Measurements from ENCODE around the gene ZCCHC24. TPM values are rescaled to one million over a fixed set of nuclear protein-coding genes. Genes with fewer than 3 reads are reported as not detected.
A peak's percentile ranks its signal among the peaks of the same experiment; 100 is the strongest.

ZCCHC24 gene
- total and polyA plus RNA-seq, 3 donors from 2014 or later: 27.7 to 38.6 (median 31.3) TPM

DNA sequence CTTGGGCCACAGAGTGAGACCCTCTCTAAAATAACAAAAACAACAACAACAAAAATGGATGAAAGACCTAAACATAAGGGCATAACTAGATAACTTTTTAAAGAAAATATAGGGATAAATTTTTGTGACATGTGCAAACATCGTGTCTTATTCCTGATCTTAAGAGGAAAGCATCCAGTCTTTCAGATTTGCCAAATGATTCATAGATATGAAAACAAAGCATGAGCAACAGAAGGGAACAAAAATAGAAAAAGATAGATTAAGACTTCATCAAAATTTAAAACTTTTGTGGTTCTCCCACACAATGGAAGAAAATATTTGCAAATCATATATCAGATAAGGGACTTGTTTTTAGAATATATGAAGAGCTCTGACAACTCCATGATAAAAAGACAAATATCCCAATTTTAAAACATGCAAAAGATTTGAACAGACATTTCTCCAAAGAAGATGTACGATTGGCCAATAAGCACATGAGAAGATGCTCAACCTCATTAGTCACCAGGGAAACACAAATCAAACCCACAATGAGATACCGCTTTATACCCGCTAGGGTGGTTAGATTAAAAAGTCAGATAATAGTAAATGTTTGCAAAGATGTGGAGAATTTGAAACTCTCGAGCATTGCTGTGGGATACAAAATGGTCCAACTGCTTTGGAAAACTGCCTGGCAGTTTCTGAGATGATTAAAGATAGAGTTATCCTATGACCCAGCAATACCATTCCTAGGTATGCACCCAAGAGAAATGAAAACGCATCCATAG, 77.8 kb downstream of the ZCCHC24 start:
- Histone ChIP-seq H3K36me3 (ENCODE audit: low read depth, missing control alignments) (no peaks in the 10 kb centered on the region), H3K4me1 (no peaks in the 10 kb centered on the region), H3K27me3 (no peaks in the 10 kb centered on the region), H3K27ac (no peak overlapping the region), H3K9me3 (no peaks in the 10 kb centered on the region), H3K4me3 (no peak overlapping the region)
- 86 to 88% methylated on average over 6 of the region's 6 CpGs for WGBS, 2 donors
- intact Hi-C loops (cut with DNase I; ENCODE audit: low total_unique reads): no loop called here
- no peak for TF ChIP-seq POLR2A (IDR thresholded peaks at IDR 0.05)
- TF ChIP-seq, protein P1, sequence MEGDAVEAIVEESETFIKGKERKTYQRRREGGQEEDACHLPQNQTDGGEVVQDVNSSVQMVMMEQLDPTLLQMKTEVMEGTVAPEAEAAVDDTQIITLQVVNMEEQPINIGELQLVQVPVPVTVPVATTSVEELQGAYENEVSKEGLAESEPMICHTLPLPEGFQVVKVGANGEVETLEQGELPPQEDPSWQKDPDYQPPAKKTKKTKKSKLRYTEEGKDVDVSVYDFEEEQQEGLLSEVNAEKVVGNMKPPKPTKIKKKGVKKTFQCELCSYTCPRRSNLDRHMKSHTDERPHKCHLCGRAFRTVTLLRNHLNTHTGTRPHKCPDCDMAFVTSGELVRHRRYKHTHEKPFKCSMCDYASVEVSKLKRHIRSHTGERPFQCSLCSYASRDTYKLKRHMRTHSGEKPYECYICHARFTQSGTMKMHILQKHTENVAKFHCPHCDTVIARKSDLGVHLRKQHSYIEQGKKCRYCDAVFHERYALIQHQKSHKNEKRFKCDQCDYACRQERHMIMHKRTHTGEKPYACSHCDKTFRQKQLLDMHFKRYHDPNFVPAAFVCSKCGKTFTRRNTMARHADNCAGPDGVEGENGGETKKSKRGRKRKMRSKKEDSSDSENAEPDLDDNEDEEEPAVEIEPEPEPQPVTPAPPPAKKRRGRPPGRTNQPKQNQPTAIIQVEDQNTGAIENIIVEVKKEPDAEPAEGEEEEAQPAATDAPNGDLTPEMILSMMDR (IDR thresholded peaks at IDR 0.05): no peak
- no peak for DNase-seq

DNA sequence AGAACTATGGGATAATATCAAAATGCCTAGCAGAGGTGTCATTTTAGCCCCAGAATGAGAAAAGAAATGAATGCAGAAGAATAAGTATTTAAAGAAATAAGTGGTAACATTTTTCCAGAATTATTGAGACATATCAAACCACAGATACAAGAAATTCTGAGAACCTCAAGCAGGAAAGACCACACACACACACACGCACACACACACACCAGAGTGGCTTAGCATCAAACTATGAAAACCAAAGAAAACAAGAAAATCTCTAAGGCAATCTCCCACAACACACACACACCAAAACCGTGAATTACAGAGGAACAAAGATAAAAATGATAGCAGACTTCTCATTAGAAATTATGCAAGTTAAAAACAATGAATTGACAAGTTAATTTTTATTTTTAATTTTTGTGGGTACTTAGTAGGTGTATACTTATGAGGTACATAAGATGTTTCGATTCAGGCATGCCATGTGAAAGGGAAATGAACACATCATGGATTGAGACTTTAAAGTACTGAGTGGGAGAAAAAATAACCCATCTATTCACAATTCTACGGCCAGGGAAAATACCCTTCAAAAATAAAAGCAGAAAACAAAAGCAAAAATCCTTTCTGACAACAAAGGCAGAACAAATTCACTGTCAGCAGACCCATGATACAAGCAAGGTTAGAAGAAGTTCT, 83.6 kb downstream of the ZCCHC24 start:
- intact Hi-C loops (cut with DNase I; ENCODE audit: low total_unique reads): no loop called here
- 84 to 87% methylated on average over 4 of the region's 4 CpGs for WGBS, 2 donors
- Histone ChIP-seq H3K4me3 (no peak overlapping the region), H3K27me3 (no peaks in the 10 kb centered on the region), H3K4me1 (no peaks in the 10 kb centered on the region), H3K9me3 (no peaks in the 10 kb centered on the region), H3K36me3 (ENCODE audit: low read depth, missing control alignments) (no peaks in the 10 kb centered on the region), H3K27ac (no peak overlapping the region)
- TF ChIP-seq, protein P1 (IDR thresholded peaks at IDR 0.05): no peak
- TF ChIP-seq POLR2A (IDR thresholded peaks at IDR 0.05): no peak
- DNase-seq: no peak

DNA sequence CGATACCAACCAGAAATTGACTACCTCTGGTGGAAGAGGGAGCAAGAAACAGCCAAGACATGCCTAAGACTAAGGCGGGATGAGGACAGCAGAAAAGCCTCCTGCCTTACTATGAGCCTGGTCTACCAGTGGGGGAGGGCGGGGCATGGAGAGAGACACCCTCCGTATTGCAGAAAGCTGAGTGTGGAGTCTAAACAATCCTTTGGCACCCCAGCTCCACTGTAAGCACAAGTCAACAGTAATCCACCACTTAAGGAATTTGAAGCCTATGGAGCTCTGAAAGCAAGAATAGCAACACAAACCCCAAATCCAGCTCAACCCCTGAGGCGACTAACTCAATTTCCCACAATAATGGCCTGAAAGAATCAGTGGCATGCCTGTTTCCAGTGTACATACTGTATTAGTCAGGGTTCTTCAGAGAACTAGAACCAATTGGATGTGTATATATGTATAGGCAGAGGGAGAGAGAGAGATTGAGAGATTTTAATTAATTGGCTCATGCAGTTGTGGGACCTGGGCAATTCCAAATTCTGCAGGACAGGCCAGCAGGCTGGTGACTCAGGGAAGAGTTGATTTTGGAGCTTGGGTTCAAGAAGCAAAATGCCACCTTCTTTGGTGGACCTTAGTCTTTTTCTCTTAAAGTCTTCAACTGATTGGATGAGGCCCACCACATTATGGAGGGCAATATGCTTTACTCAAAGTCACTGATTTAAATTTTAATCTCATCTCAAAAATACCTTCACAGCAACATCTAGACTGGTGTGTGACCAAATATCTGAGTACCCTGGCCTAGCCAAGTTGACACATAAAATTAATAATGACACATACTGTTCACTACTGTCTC, 84.7 kb downstream of the ZCCHC24 start:
- Histone ChIP-seq H3K36me3 (ENCODE audit: low read depth, missing control alignments) (no peaks in the 10 kb centered on the region), H3K27ac (no peak overlapping the region), H3K9me3 (no peaks in the 10 kb centered on the region), H3K27me3 (no peaks in the 10 kb centered on the region), H3K4me1 (no peaks in the 10 kb centered on the region), H3K4me3 (no peak overlapping the region)
- peak; percentile 4 for DNase-seq
- TF ChIP-seq, protein P1 (IDR thresholded peaks at IDR 0.05): no peak
- no peak for TF ChIP-seq POLR2A (IDR thresholded peaks at IDR 0.05)
- intact Hi-C loops (cut with DNase I; ENCODE audit: low total_unique reads): no loop called here
- WGBS, 2 donors: 95 to 96% methylated on average over 5 of the region's 5 CpGs

DNA sequence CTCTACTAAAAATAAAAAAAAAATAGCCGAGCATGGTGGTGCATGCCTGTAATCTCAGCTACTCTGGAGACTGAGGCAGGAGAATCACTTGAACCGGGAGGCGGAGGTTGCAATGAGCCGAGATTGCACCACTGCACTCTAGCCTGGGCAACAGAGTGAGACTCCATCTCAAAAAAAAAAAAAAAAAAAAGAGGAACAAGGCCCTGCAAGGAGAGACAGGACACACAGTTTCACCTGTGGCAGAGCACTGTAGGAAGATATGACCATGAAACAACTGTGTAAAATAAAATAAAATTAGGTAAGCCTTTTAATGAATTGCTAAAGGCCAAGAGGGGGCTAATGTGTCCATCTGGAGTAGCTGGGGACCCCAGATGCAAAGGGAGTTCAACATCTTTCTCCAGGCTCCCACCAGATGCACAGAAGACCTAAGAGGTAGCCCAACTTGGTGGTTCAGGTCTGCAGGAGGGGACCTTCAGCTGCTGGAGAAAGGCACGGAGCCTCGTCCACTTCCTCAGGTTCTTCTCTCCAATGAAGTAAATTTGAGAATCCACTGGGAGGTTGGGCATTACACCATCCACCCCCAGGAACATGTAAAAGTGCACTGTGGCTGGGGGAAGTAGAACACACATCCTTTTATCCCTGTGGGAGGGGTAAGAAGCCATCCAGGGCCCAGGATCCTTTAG, 85.5 kb downstream of the ZCCHC24 start:
- intact Hi-C loops (cut with DNase I; ENCODE audit: low total_unique reads): no loop called here
- H3K4me3 ChIP-seq: no peak overlapping the region
- H3K36me3 ChIP-seq (ENCODE audit: low read depth, missing control alignments): no peaks in the 10 kb centered on the region
- no peaks in the 10 kb centered on the region for H3K9me3 ChIP-seq
- 92 to 98% methylated on average over 6 of the region's 6 CpGs for WGBS, 2 donors
- peak; percentile 7 for DNase-seq
- TF ChIP-seq POLR2A (IDR thresholded peaks at IDR 0.05): no peak
- TF ChIP-seq, protein P1 (IDR thresholded peaks at IDR 0.05): no peak
- H3K27ac ChIP-seq: no peak overlapping the region
- no peaks in the 10 kb centered on the region for H3K4me1 ChIP-seq
- H3K27me3 ChIP-seq: no peaks in the 10 kb centered on the region

Measured in testis (tissue), 3 donors.